DND-41 (cell line): Measurements from ENCODE around the gene HOXC10.
A peak's percentile ranks its signal among the peaks of the same experiment; 100 is the strongest.

Source experiments
- ATAC-seq: fragments of 200-7000 bp; cut with Tn5 transposase; 3 replicates; pipeline ENCODE4 v1.9.1; 2021; ENCODE audit warnings: low read depth; ENCODE audit not compliant: insufficient read depth
- DNase-seq: peaks from one replicate; pipeline ENCODE4 v3.0.0-alpha.2; 2020
- H2AFZ ChIP-seq: 2 replicates; pipeline ENCODE4 v1.6.0; 2012; ENCODE audit warnings: low read depth, low read length
- H3K27ac ChIP-seq: 2 replicates; pipeline ENCODE4 v1.5.1; 2012; ENCODE audit warnings: low read length, inconsistent platforms
- H3K27me3 ChIP-seq: fragments of 200-600 bp; sonication (generic); 2 replicates; pipeline ENCODE4 v1.6.0; 2012; ENCODE audit warnings: low read length, mild to moderate bottlenecking, inconsistent platforms; ENCODE audit not compliant: insufficient read depth, poor library complexity
- H3K36me3 ChIP-seq: 2 replicates; pipeline ENCODE4 v1.5.1; 2012; ENCODE audit warnings: low read length, inconsistent platforms; ENCODE audit not compliant: insufficient read depth
- H3K4me1 ChIP-seq: 2 replicates; pipeline ENCODE4 v1.5.1; 2012; ENCODE audit warnings: mild to moderate bottlenecking, low read length; ENCODE audit not compliant: insufficient read depth
- H3K4me2 ChIP-seq: 2 replicates; pipeline ENCODE4 v1.6.0; 2012; ENCODE audit warnings: mild to moderate bottlenecking, moderate library complexity, low read length, inconsistent platforms; ENCODE audit not compliant: insufficient read depth
- H3K4me3 ChIP-seq, 2 experiments: fragments of 200-600 bp in 1 of 2; shearing (Covaris generic) in 1 of 2; 2 replicates each; pipeline ENCODE4 v1.5.1; 2012 to 2016; ENCODE audit warnings: inconsistent platforms in 2 of 2, low read length in 2 of 2, mild to moderate bottlenecking in 2 of 2, low read depth in 1 of 2, moderate library complexity in 1 of 2
- H3K79me2 ChIP-seq: 2 replicates; pipeline ENCODE4 v1.6.0; 2012; ENCODE audit warnings: low read length, inconsistent platforms; ENCODE audit not compliant: insufficient read depth
- H3K9ac ChIP-seq: 2 replicates; pipeline ENCODE4 v1.6.0; 2012; ENCODE audit warnings: low read depth, mild to moderate bottlenecking, inconsistent platforms, low read length, moderate library complexity
- H3K9me3 ChIP-seq: 2 replicates; pipeline ENCODE4 v1.5.1; 2012; ENCODE audit warnings: low read length, moderate library complexity, mild to moderate bottlenecking, inconsistent platforms; ENCODE audit not compliant: insufficient read depth, severe bottlenecking
- H4K20me1 ChIP-seq: 2 replicates; pipeline ENCODE4 v1.6.0; 2012; ENCODE audit warnings: low read length; ENCODE audit not compliant: insufficient read depth
- CTCF ChIP-seq: IDR thresholded peaks from 2 replicates; pipeline ENCODE4 v1.5.1; 2012; ENCODE audit warnings: borderline replicate concordance, low read length, moderate library complexity, mild to moderate bottlenecking; ENCODE audit not compliant: poor library complexity, severe bottlenecking; ENCODE audit errors: extremely low read depth
- EZH2 ChIP-seq: IDR thresholded peaks from 3 replicates; pipeline ENCODE4 v1.6.1; 2012; ENCODE audit warnings: borderline replicate concordance, low read depth, mild to moderate bottlenecking, moderate library complexity, low read length, inconsistent platforms; ENCODE audit not compliant: severe bottlenecking

The HOXC10 gene

GRCh38 chr12:53987787-53988230 lies 2.9 kb downstream of the HOXC10 start:
- Histone ChIP-seq H3K9ac (no peak overlapping the region), H3K4me2 (no peak overlapping the region), H4K20me1 (no peaks in the 10 kb centered on the region), H3K4me1 (peaks cover 13% of the 10 kb centered on the region), H3K36me3 (no peaks in the 10 kb centered on the region), H2AFZ (no peak overlapping the region), H3K9me3 (no peaks in the 10 kb centered on the region), H3K27me3 (peaks cover 79% of the 10 kb centered on the region), H3K4me3 (no peak overlapping the region), H3K27ac (no peak overlapping the region), H3K79me2 (no peaks in the 10 kb centered on the region)
- TF ChIP-seq CTCF (no peak), EZH2 (no peak)
- no peak for ATAC-seq
- DNase-seq = no peak

- peak overlapping the region; percentile 7 for H3K9ac ChIP-seq
- no peaks in the 10 kb centered on the region for H3K36me3 ChIP-seq
- H4K20me1 ChIP-seq = no peaks in the 10 kb centered on the region
- H3K27me3 ChIP-seq = peaks cover 79% of the 10 kb centered on the region
- no peak for TF ChIP-seq EZH2
- no peak for DNase-seq
- peak overlapping the region; percentile 46 for H3K4me2 ChIP-seq
- no peak overlapping the region; the same call in 1 of the 2 replicates for H2AFZ ChIP-seq
- peak overlapping the region in 1 of 2 experiments; percentile 31; a peak in 2 of 4 replicates for H3K4me3 ChIP-seq
- no peaks in the 10 kb centered on the region for H3K79me2 ChIP-seq
- peaks cover 13% of the 10 kb centered on the region for H3K4me1 ChIP-seq
- H3K9me3 ChIP-seq = no peaks in the 10 kb centered on the region
- ATAC-seq = peak; percentile 44; the same call in 2 of the 3 replicates
- no peak overlapping the region for H3K27ac ChIP-seq
Observed at GRCh38 chr12:53988541-53989226, 3.7 kb downstream of the HOXC10 start.

- Histone ChIP-seq H3K79me2 (no peaks in the 10 kb centered on the region), H2AFZ (no peak overlapping the region), H3K4me3 (peak overlapping the region in 1 of 2 experiments; percentile 31; a peak in 2 of 4 replicates), H3K27ac (no peak overlapping the region), H3K4me2 (peak overlapping the region; percentile 46), H3K27me3 (peaks cover 75% of the 10 kb centered on the region), H3K4me1 (peaks cover 13% of the 10 kb centered on the region), H4K20me1 (no peaks in the 10 kb centered on the region), H3K9me3 (no peaks in the 10 kb centered on the region), H3K9ac (no peak overlapping the region), H3K36me3 (no peaks in the 10 kb centered on the region)
- DNase-seq = peak; percentile 61
- peak; percentile 55 for TF ChIP-seq EZH2
- TF ChIP-seq CTCF = peak; percentile 73
- peak; percentile 79 for ATAC-seq
Observed at GRCh38 chr12:53989227-53990113, 4.5 kb downstream of the HOXC10 start.
